Natural killer cell treated with Interleukin-12 subunit alpha and Interleukin-12 subunit beta and Interleukin-15 and Interleukin-18, amount 100 ng/mL, for 72 hours (primary cell): Measurements from ENCODE around the gene LY86. TPM values are rescaled to one million over a fixed set of nuclear protein-coding genes. Genes with fewer than 3 reads are reported as not detected.

Source experiments
- ATAC-seq, 2 donors: fragments of 150-1000 bp; cut with Tn5 transposase in 1 of 2; sonication (Bioruptor Pico), chemical (Tn5 transposase) in 1 of 2; 2 replicates each; pipeline ENCODE4 v1.10.0; 2021
- DNase-seq: peaks from one replicate; pipeline ENCODE4 v3.0.0; 2022; ENCODE audit warnings: low spot score
- H3K27ac Mint-ChIP-seq, 2 donors: 1 replicate in 1 of 2; 2 replicates in 1 of 2; pipeline ENCODE4 v1.8.0; 2022; ENCODE audit warnings: mixed read lengths in 2 of 2, mild to moderate bottlenecking in 1 of 2, moderate library complexity in 1 of 2
- H3K27me3 Mint-ChIP-seq, 2 donors: 1 replicate in 1 of 2; 2 replicates in 1 of 2; pipeline ENCODE4 v1.8.0; 2022; ENCODE audit warnings: mixed read lengths in 2 of 2
- H3K36me3 Mint-ChIP-seq: one replicate; pipeline ENCODE4 v1.8.0; 2022; ENCODE audit warnings: mixed read lengths
- H3K4me1 Mint-ChIP-seq, 2 donors: 1 replicate in 1 of 2; 2 replicates in 1 of 2; pipeline ENCODE4 v1.8.0; 2022; ENCODE audit warnings: low read depth in 2 of 2, mixed read lengths in 2 of 2, mild to moderate bottlenecking in 1 of 2
- H3K4me3 Mint-ChIP-seq: one replicate; pipeline ENCODE4 v1.8.0; 2022; ENCODE audit warnings: mixed read lengths
- H3K9me3 Mint-ChIP-seq: 2 replicates; pipeline ENCODE4 v1.8.0; 2022; ENCODE audit warnings: mixed read lengths
- total RNA-seq, 2 donors: library from RNA; stranded (reverse); gene quantifications; one replicate each; pipeline ENCODE4 v1.2.3, GENCODE V29; 2022

Gene LY86
- total RNA-seq, 2 donors from 2014 or later: 0.61 TPM; not detected in 1

- ATAC-seq (no peak), DNase-seq (no peak)
- H3K27ac Mint-ChIP-seq: no peak overlapping the region
Observed at GRCh38 chr6:6696867-6697531, 108.5 kb downstream of the LY86 start.

GRCh38 chr6:6697620-6698019 is 109.1 kb downstream of the LY86 start:
- H3K9me3 Mint-ChIP-seq: no peaks in the 10 kb centered on the region
- H3K4me1 Mint-ChIP-seq: no peaks in the 10 kb centered on the region
- H3K27me3 Mint-ChIP-seq: peaks cover 6 to 16% of the 10 kb centered on the region in 2 donors
- no peak overlapping the region for H3K4me3 Mint-ChIP-seq
- no peak overlapping the region for H3K27ac Mint-ChIP-seq
- DNase-seq (no peak), ATAC-seq (no peak)
- H3K36me3 Mint-ChIP-seq: no peaks in the 10 kb centered on the region

More at GRCh38 chr6:6696867-6697531, 108.5 kb downstream of the LY86 start:
- H3K4me1 Mint-ChIP-seq: no peaks in the 10 kb centered on the region
- peaks cover 6 to 15% of the 10 kb centered on the region in 2 donors for H3K27me3 Mint-ChIP-seq
- H3K4me3 Mint-ChIP-seq: no peak overlapping the region
- H3K36me3 Mint-ChIP-seq: no peaks in the 10 kb centered on the region
- no peaks in the 10 kb centered on the region for H3K9me3 Mint-ChIP-seq

- DNase-seq (no peak), ATAC-seq (no peak)
- Mint-ChIP-seq H3K9me3 (no peaks in the 10 kb centered on the region), H3K27me3 (peaks cover 6 to 18% of the 10 kb centered on the region in 2 donors), H3K4me1 (no peaks in the 10 kb centered on the region), H3K4me3 (no peak overlapping the region), H3K27ac (no peak overlapping the region), H3K36me3 (no peaks in the 10 kb centered on the region)
Observed at GRCh38 chr6:6699741-6700367, 111.3 kb downstream of the LY86 start.

- Mint-ChIP-seq H3K4me3 (no peak overlapping the region), H3K36me3 (no peaks in the 10 kb centered on the region), H3K9me3 (no peaks in the 10 kb centered on the region), H3K4me1 (no peaks in the 10 kb centered on the region), H3K27ac (no peak overlapping the region), H3K27me3 (peaks cover 11 to 20% of the 10 kb centered on the region in 2 donors)
- DNase-seq (no peak), ATAC-seq (no peak)
Observed at GRCh38 chr6:6700407-6701270, 112.1 kb downstream of the LY86 start.

GRCh38 chr6:6701864-6702263 is 113.3 kb downstream of the LY86 start:
- no peaks in the 10 kb centered on the region for H3K36me3 Mint-ChIP-seq
- ATAC-seq (no peak), DNase-seq (no peak)
- peaks cover 5 to 17% of the 10 kb centered on the region in 2 donors for H3K27me3 Mint-ChIP-seq
- H3K4me1 Mint-ChIP-seq: no peaks in the 10 kb centered on the region
- no peak overlapping the region for H3K27ac Mint-ChIP-seq
- no peak overlapping the region for H3K4me3 Mint-ChIP-seq
- H3K9me3 Mint-ChIP-seq: no peaks in the 10 kb centered on the region

- Mint-ChIP-seq H3K27me3 (peaks cover 10 to 22% of the 10 kb centered on the region in 2 donors), H3K4me1 (no peaks in the 10 kb centered on the region), H3K27ac (no peak overlapping the region), H3K4me3 (no peak overlapping the region), H3K9me3 (no peaks in the 10 kb centered on the region), H3K36me3 (no peaks in the 10 kb centered on the region)
- ATAC-seq: no peak
- DNase-seq: no peak
Observed at GRCh38 chr6:6703699-6704098, 115.2 kb downstream of the LY86 start.
